Measurements from ENCODE around the gene PPP4R3B.
"Not testable (repeated sequence)": the region's sequence is repeated elsewhere in the genome, so short reads cannot be mapped to it uniquely, and the experiment has no call there.

The PPP4R3B gene

DNA sequence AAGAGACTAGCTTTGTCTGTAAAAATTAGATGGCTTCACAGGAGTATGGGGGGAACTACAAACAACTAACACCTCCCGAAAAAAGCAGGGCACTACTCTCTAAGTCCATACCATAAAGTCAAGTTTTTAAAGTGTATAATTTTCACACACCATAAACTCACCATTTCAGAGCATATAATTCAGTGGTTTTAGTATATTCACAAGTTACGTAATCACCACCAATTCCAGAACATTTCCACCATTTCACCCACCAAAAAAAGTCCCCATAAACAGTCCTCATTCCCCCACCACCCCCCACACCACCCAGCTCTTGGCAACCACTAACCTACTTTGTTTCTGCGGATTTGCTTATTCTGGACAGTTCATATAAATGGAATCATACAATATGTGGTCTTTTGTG lies 64.1 kb downstream of the PPP4R3B start:
- no peak for DNase-seq
- H3K9me3 ChIP-seq (ENCODE audit: severe bottlenecking) = no peaks in the 10 kb centered on the region
- no peak overlapping the region for H3K27ac ChIP-seq
- TF ChIP-seq, protein P1, sequence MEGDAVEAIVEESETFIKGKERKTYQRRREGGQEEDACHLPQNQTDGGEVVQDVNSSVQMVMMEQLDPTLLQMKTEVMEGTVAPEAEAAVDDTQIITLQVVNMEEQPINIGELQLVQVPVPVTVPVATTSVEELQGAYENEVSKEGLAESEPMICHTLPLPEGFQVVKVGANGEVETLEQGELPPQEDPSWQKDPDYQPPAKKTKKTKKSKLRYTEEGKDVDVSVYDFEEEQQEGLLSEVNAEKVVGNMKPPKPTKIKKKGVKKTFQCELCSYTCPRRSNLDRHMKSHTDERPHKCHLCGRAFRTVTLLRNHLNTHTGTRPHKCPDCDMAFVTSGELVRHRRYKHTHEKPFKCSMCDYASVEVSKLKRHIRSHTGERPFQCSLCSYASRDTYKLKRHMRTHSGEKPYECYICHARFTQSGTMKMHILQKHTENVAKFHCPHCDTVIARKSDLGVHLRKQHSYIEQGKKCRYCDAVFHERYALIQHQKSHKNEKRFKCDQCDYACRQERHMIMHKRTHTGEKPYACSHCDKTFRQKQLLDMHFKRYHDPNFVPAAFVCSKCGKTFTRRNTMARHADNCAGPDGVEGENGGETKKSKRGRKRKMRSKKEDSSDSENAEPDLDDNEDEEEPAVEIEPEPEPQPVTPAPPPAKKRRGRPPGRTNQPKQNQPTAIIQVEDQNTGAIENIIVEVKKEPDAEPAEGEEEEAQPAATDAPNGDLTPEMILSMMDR (IDR thresholded peaks at IDR 0.05; ENCODE audit: low read depth, low read length) = no peak
- no peaks in the 10 kb centered on the region for H3K27me3 ChIP-seq (ENCODE audit: insufficient read depth, low read depth, severe bottlenecking)
- H3K4me3 ChIP-seq (ENCODE audit: low read depth, low read length) = no peak overlapping the region
- H3K36me3 ChIP-seq = peaks cover 64% of the 10 kb centered on the region

DNA sequence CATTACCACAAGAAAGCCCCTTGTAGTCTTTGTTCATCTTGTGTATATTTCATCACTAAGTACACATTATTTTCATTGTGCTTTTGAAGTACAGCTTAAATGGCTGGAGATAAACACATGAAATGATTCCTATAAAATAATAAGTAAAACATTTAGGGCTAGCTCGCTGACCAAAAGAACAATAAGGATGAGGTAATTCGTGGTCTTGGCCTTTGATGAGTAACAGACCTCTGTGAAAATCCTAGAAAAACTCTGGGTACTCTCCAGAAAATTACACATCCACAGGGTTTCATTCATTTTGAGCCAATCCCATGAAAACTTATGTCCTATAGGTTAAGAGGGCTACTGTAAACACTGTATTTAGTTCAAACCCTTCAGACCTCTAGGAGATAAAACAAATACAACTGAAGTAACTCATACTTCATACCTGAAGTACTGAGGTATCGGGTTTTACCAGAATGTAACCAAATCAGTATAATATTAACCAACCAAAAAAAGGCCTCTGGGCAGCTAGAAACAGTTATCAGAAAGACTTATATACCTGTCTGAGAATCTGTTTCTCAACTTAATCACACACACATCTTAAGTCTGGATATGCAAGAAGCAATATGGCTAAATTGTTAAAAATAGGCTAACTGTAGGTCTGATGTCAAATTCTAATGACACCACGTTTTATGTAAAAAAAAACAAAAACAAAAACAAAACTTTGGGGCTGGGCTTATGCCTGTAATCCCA lies 66.9 kb downstream of the PPP4R3B start:
- H3K27me3 ChIP-seq (ENCODE audit: insufficient read depth, low read depth, severe bottlenecking) = no peaks in the 10 kb centered on the region
- peaks cover 55% of the 10 kb centered on the region for H3K36me3 ChIP-seq
- TF ChIP-seq, protein P1 (IDR thresholded peaks at IDR 0.05; ENCODE audit: low read depth, low read length) = no peak
- DNase-seq = no peak
- H3K4me3 ChIP-seq (ENCODE audit: low read depth, low read length) = no peak overlapping the region
- H3K9me3 ChIP-seq (ENCODE audit: severe bottlenecking) = no peaks in the 10 kb centered on the region
- H3K27ac ChIP-seq = no peak overlapping the region

DNA sequence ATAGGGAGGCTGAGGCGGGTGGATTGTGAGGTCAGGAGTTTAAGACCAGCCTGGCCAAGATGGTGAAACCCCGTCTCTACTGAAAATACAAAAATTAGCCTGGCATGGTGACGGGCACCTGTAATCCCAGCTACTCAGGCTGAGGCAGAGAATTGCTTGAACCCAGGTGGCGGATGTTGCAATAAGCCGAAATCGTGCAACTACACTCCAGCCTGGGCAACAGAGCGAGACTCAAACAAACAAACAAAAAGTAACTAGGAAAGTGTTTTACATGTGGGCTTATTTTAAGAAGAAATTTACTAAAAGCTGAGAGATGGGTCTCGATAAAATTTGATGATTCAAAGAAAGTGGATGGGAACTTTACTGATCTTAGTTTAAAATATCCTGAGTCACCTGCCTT lies 69.7 kb downstream of the PPP4R3B start:
- DNase-seq, H3K27ac ChIP-seq: not testable (repeated sequence)

DNA sequence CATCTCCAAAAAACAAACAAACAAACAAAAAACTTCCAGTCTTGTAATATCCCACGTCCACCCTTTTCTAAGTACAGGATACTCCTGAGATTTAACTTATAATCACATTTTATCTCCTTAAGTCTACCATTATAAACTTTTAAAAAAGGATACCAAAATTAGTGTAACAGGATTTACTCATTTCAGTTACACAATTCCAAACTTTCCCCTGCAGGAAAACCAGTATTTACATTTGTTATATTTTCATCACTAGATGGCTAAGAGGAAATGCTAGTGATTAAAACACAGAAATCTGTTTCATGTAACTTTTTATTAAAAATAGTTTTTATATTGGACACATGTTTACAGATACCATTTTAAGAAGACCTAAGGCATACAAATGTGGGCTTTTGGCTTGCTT lies 70.4 kb downstream of the PPP4R3B start:
- DNase-seq = no peak
- H3K27me3 ChIP-seq (ENCODE audit: insufficient read depth, low read depth, severe bottlenecking) = no peaks in the 10 kb centered on the region
- TF ChIP-seq, protein P1 (IDR thresholded peaks at IDR 0.05; ENCODE audit: low read depth, low read length) = no peak
- H3K9me3 ChIP-seq (ENCODE audit: severe bottlenecking) = no peaks in the 10 kb centered on the region
- no peak overlapping the region for H3K4me3 ChIP-seq (ENCODE audit: low read depth, low read length)
- H3K27ac ChIP-seq = no peak overlapping the region
- peaks cover 41% of the 10 kb centered on the region for H3K36me3 ChIP-seq

More for the DNA sequence above, 69.7 kb downstream of the PPP4R3B start:
- not testable (repeated sequence) for H3K9me3 ChIP-seq (ENCODE audit: severe bottlenecking); H3K4me3 ChIP-seq (ENCODE audit: low read depth, low read length); H3K27me3 ChIP-seq (ENCODE audit: insufficient read depth, low read depth, severe bottlenecking)
- peaks cover 45% of the 10 kb centered on the region for H3K36me3 ChIP-seq

DNA sequence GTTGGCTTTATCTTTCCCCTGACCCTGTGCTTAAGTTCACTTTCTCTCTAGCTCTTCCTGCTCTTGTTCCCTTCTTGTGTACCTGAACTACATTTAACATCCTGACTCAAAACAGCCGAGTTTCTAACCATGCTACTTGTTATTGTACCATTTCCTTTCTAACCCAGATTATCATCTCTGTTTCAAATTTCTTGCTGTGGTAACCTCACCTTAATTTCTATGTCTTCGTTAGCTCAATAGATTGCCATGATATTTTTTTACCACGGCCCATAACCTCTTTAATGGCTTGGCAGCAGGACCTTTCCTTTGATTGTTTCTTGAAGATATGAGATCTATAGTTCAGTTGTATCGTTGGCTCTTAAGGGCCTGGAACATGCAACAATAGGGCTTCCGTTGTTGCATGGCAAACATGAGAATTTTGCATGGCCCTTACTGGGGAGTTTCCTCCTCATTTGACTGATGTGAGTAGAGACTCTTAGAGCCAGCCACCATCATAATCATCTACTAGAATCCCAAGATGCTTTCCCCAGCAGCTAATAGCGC lies 86.8 kb downstream of the PPP4R3B start:
- peaks cover 58% of the 10 kb centered on the region for H3K36me3 ChIP-seq
- TF ChIP-seq, protein P1 (IDR thresholded peaks at IDR 0.05; ENCODE audit: low read depth, low read length) = no peak

DNA sequence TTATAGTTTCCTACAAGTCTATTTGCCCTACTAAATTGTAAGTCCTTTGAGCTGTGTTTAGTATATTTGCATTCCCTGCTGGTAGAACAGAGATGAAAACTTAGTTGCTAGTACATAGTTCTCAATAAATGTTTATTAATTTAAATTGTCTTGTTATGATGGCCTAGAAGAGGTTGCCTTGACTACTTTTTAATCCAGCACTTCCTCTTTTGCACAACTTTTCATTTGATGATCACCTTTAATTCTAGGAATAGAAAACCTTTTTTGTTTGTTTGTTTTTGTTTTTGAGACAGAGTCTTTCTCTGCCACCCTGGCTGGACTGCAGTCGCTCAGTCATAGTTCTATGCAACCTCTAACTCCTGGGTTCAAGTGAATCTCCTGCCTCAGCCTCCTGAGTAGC lies 91.2 kb downstream of the PPP4R3B start:
- TF ChIP-seq, protein P1 (IDR thresholded peaks at IDR 0.05; ENCODE audit: low read depth, low read length) = no peak
- peaks cover 64% of the 10 kb centered on the region for H3K36me3 ChIP-seq
- DNase-seq = no peak
- no peaks in the 10 kb centered on the region for H3K27me3 ChIP-seq (ENCODE audit: insufficient read depth, low read depth, severe bottlenecking)
- H3K9me3 ChIP-seq (ENCODE audit: severe bottlenecking) = no peaks in the 10 kb centered on the region
- no peak overlapping the region for H3K27ac ChIP-seq
- H3K4me3 ChIP-seq (ENCODE audit: low read depth, low read length) = no peak overlapping the region

More for the DNA sequence above, 86.8 kb downstream of the PPP4R3B start:
- DNase-seq = no peak
- Histone ChIP-seq H3K27ac (no peak overlapping the region), H3K27me3 (ENCODE audit: insufficient read depth, low read depth, severe bottlenecking) (no peaks in the 10 kb centered on the region), H3K4me3 (ENCODE audit: low read depth, low read length) (no peak overlapping the region), H3K9me3 (ENCODE audit: severe bottlenecking) (no peaks in the 10 kb centered on the region)

All from WERI-Rb-1 (cell line).